SKM-1 (cell line): ENCODE results near the gene KRTAP5-2.
"Not testable (repeated sequence)": the region's sequence is repeated elsewhere in the genome, so short reads cannot be mapped to it uniquely, and the experiment has no call there.

Experiments
- DNase-seq: peaks from one replicate; lab custom pipeline; 2025; ENCODE audit not compliant: unreplicated experiment; lab: John Stamatoyannopoulos, UW

The KRTAP5-2 gene, protein sequence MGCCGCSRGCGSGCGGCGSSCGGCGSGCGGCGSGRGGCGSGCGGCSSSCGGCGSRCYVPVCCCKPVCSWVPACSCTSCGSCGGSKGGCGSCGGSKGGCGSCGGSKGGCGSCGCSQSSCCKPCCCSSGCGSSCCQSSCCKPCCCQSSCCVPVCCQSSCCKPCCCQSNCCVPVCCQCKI

GRCh38 chr11:1597994-1598380 lies at the start of gene KRTAP5-2:
Gene KRTAP5-2 (minus strand): TSS chr11:1598294. CDS start chr11:1598250, 44 bp downstream.
- no peak for DNase-seq

DNA sequence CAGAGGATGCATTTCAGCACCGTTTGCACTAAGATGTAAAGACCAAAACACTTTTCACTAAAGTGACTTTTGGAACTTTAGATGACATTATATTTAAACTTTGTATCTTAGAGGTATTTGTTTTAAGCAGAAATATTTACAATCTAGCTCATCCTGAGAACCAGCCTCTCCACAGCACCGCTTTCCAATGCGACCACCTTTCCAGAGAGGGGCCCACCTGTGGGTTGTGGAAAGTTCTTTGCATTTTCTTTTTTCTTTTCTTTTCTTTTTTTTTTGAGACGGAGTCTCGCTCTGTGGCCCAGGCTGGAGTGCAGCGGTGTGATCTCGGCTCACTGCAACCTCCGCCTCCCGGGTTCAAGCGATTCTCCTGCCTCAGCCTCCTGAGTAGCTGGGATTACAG lies 48.4 kb upstream of the KRTAP5-2 start:
- not testable (repeated sequence) for DNase-seq

- DNase-seq, result no peak
These were observed 47.3 kb upstream of the KRTAP5-2 start for GRCh38 chr11:1645357-1645821.

DNA sequence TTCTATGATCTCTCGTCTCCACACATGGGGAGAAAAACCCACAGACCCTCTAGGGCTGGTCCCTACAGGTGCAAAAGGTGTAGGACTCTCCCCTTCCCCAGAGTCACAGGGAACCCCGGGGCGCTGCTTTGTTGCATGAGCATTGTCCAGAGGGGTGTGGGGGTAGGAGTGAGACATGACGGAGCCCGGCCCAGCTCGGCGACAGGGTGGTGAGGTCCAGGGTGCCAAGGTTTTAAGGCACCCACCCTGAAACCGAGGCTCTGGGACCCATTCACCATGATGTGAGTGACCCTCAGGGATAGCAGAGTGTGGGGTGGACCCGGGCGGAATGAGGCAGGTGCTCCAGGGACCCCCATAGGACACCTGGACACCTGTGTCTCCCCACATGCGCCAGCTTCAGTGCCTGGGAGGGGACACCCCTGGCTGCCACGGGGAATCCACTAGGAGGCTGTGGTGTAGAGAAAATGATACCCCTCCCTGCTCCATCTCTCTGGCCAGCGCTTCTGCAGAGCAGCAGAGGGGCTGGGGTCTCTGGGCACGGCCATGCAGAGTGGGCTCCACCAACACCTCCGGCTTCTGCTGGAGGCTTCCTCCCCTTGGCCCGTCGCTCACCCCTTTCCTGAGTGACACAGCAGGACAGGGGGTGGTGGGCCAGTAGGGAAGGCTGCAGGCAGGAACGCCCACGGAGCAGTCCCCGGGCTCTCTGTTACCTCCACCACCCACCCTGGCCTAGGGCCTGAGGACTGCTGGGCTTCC lies 46.7 kb upstream of the KRTAP5-2 start:
- no peak for DNase-seq

DNA sequence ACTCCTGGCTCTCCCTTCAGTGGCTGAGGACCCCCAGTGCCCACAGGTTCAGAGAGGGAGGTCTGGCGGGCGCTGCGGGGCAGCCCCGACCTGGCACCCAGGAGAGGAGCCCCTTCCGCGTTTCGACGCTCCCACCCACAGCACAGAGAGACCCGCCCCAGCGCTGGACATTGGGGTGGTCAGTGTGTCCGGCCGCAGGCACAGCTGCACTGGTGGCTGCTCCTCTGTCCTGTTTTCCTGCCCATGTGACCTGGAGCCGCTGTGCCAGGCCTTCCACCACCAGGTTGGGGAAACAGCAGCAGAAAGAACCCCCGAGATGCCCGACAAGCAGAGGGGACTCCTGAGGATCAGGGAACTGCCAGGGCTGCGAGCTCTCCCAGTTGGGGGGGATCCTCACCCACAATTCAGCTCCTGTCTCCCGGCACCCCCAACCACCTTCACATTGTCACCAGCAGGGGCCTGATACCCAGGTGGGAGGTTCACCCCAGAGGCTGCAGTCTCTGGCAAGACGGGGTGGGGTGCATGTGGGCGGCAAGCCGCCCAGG lies 45.1 kb upstream of the KRTAP5-2 start:
- no peak for DNase-seq

GRCh38 chr11:1642288-1643145 lies 44.4 kb upstream of the KRTAP5-2 start:
- DNase-seq, result no peak

DNA sequence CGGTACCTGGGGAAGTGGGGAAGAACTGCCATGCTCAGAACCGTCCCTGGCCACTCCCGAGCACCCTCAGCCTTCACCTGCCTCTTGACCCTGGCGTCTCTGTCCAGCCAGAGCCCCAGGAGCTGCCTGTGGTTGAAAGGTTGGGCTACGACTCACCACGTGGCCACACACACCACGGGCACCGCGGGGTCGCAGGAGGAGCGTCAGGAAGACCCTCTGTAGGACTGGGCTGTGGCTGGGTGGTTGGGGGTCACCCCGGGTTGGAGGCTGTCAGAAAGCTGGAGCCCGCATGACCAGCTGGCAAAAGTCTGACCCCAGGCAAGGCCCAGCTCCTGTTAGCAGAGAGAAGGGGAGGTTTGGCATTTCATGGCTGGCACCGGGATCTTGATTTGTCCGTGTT lies 43.0 kb upstream of the KRTAP5-2 start:
- DNase-seq, result no peak

- no peak for DNase-seq
These were observed 42.2 kb upstream of the KRTAP5-2 start for GRCh38 chr11:1640076-1640946.

DNA sequence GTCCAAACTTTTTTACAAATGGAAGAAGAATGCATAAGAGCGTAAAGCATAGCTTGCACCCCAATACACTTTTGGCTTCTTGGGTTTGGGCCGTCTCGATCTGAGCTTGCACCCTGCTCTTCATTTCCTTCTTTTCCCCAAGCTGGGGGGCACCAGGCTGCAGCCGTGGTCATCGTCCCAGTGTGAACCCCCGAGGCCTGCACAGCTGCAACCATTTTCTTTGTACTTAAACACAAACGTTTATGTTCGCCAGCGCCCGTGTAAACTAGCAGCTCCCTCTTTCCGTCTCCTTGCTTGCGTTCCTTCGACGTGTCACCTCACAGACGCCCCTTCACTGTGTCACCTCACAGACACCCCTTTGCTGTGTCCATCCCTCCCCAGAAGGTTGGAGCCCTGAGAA lies 41.6 kb upstream of the KRTAP5-2 start:
- no peak for DNase-seq

DNA sequence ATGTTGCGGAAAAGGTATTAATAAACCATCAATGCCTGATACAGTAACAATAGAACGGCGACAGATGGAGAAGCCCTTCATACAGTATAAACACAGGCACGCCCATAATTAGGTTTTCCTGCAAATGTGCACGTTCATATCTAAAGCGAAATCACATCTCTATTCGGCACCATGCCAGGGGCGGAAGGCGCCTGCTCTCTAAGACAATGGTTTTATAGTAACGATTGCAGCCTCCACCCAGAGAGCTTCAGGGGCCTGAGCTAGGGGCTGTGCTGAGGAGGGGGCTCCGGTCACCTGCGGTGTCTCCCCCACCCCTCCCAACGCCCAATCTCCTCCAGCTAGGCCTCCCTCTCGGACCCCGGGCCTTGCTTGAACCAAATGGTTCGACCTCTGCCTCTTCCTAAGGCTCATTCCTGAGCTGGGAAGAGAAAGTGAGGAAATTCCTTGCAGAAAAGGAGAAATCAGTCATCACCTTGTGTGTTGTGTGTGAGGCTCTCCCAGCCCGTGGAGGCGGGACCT lies 41.1 kb upstream of the KRTAP5-2 start:
- no peak for DNase-seq

GRCh38 chr11:1638344-1638743 lies 40.2 kb upstream of the KRTAP5-2 start:
- DNase-seq, result no peak

GRCh38 chr11:1637628-1638027 lies 39.5 kb upstream of the KRTAP5-2 start:
- DNase-seq, result no peak

DNA sequence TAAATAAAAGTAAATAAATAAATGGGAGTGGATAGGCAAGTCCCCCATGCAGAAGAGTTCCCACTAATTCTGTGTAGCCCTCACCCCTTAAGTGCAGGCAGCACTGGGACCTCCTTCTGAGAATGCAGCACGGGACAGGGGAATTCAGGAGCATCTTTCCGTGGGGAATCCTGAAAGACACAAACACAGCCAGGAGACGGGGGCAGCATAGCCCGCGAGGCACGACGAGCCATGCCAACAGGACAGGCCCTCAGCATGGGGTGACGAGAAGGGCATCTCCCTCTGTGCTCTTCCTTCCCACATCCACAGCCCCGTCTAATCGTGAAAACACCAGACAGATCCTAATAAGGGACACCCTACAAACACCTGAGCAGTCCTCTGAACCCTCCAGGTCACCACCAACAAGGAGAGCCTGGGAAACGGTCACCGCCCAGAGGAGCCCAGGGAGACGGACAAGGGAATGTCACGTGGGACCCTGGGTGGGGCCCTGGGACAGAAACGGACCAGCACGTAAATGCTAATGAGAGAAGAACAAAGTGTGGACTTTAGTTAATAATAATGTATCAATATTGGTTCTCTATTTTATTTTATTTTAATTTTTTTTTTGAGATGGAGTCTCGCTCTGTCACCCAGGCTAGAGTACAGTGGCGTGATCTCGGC lies 38.3 kb upstream of the KRTAP5-2 start:
- DNase-seq, result no peak

DNA sequence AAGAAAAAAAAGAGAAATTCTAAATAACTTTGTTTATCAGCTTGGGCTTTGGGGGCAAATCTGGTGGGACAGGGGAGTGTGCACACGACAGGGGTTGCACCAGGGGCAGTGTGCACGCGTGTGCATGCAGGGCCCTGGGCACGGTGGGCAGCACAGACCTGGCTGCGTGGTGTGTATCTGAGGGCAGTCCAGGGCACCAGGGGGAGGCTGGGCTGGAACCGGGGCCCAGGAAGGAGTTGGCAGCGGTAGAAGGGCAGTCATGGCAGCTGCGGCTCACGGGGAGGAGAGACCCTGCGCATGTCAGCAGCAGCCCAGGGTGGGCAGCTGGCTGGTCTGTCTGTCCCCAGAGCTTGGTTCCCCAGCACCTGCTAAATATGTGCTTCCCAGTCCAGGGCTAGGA lies 35.8 kb upstream of the KRTAP5-2 start:
- DNase-seq, result no peak

- DNase-seq, result no peak
These were observed 34.1 kb upstream of the KRTAP5-2 start for GRCh38 chr11:1632053-1632714.

DNA sequence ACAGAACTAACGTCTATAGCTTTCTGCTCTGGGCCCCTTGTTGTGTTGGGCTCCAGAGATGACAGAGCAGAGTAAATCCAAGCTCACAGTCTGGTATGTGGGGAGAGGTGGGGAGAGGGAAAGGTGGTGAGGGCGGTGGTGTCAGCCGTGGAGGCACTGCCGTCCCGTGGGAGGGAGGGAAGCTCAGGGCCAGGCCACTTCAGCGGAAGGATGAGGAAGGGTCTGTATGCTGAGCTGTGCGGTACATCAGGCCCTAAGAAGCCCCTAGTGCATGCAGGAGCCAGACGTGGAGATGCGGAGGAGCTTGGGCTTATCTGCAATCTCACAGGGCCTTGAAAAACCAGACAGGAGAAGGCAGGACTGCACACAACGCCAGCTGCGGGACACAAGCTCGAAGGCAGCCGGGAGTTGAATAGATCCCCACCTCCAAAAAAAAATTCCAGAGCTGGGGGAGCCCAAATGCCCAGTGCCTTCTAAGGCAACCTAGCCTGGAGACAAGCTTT lies 33.0 kb upstream of the KRTAP5-2 start:
- no peak for DNase-seq

GRCh38 chr11:1630271-1630670 lies 32.2 kb upstream of the KRTAP5-2 start:
- no peak for DNase-seq

- no peak for DNase-seq
These were observed 31.5 kb upstream of the KRTAP5-2 start, which contains the start of gene KRTAP5-5 for GRCh38 chr11:1629326-1630185. Gene KRTAP5-5 (plus strand): TSS chr11:1629775. CDS start chr11:1629841, 66 bp downstream.
